H9 (cell line): ENCODE data around the gene PTCD2. TPM values are rescaled to one million over a fixed set of nuclear protein-coding genes. Genes with fewer than 3 reads are reported as not detected.

Source experiments
- DNase-seq: peaks from one replicate; pipeline ENCODE4 v3.0.0-alpha.2; 2017
- H2AFZ ChIP-seq: one replicate; pipeline ENCODE4 v1.6.1; 2013; ENCODE audit warnings: mild to moderate bottlenecking, low read length, control low read depth, moderate library complexity
- H2AK5ac ChIP-seq: 2 replicates; pipeline ENCODE4 v1.6.1; 2013; ENCODE audit warnings: low read length, control low read depth, mixed read lengths; ENCODE audit not compliant: insufficient read length
- H2BK120ac ChIP-seq: one replicate; pipeline ENCODE4 v1.6.1; 2013; ENCODE audit warnings: low read depth, mild to moderate bottlenecking, low read length, control low read depth, inconsistent platforms; ENCODE audit not compliant: poor library complexity, severe bottlenecking
- H2BK12ac ChIP-seq: 2 replicates; pipeline ENCODE4 v1.6.1; 2013; ENCODE audit warnings: low read length, control low read depth, mixed read lengths, low read depth; ENCODE audit not compliant: insufficient read length
- H2BK15ac ChIP-seq: 2 replicates; pipeline ENCODE4 v1.6.1; 2013; ENCODE audit warnings: low read depth, low read length, control low read depth
- H2BK20ac ChIP-seq: one replicate; pipeline ENCODE4 v1.6.1; 2013; ENCODE audit warnings: low read depth, mild to moderate bottlenecking, low read length, control low read depth, inconsistent platforms; ENCODE audit not compliant: poor library complexity, severe bottlenecking
- H2BK5ac ChIP-seq: 2 replicates; pipeline ENCODE4 v1.6.1; 2013; ENCODE audit warnings: low read length, control low read depth, mixed read lengths; ENCODE audit not compliant: insufficient read length
- H3K14ac ChIP-seq: 2 replicates; pipeline ENCODE4 v1.6.1; 2013; ENCODE audit warnings: low read length, control low read depth; ENCODE audit not compliant: insufficient read depth
- H3K18ac ChIP-seq: 2 replicates; pipeline ENCODE4 v1.6.1; 2013; ENCODE audit warnings: low read depth, mild to moderate bottlenecking, mixed read lengths, low read length, control low read depth; ENCODE audit not compliant: insufficient read length
- H3K23ac ChIP-seq: 2 replicates; pipeline ENCODE4 v1.6.1; 2013; ENCODE audit warnings: low read length, control low read depth, mixed read lengths, low read depth; ENCODE audit not compliant: insufficient read length
- H3K23me2 ChIP-seq: 2 replicates; pipeline ENCODE4 v1.6.1; 2013; ENCODE audit warnings: low read depth, mild to moderate bottlenecking, mixed read lengths, low read length, control low read depth; ENCODE audit not compliant: insufficient read length, poor library complexity, severe bottlenecking
- H3K27ac ChIP-seq: 2 replicates; pipeline ENCODE4 v1.5.1; 2013; ENCODE audit warnings: low read length, control low read depth, mixed read lengths, low read depth; ENCODE audit not compliant: insufficient read length
- H3K27me3 ChIP-seq: 2 replicates; pipeline ENCODE4 v1.6.1; 2013; ENCODE audit warnings: low read length, control low read depth, inconsistent platforms; ENCODE audit not compliant: insufficient read depth
- H3K4ac ChIP-seq: 2 replicates; pipeline ENCODE4 v1.6.1; 2013; ENCODE audit warnings: low read depth, mild to moderate bottlenecking, control low read depth, inconsistent platforms, low read length, moderate library complexity
- H3K4me1 ChIP-seq: 2 replicates; pipeline ENCODE4 v1.6.1; 2013; ENCODE audit warnings: low read length, control low read depth, inconsistent platforms; ENCODE audit not compliant: insufficient read depth
- H3K4me2 ChIP-seq: 2 replicates; pipeline ENCODE4 v1.6.1; 2013; ENCODE audit warnings: low read length, control low read depth, mixed read lengths; ENCODE audit not compliant: insufficient read length, insufficient read depth
- H3K56ac ChIP-seq: 2 replicates; pipeline ENCODE4 v1.6.1; 2013; ENCODE audit warnings: low read depth, mild to moderate bottlenecking, mixed read lengths, low read length, control low read depth; ENCODE audit not compliant: insufficient read length
- H3K79me1 ChIP-seq: 2 replicates; pipeline ENCODE4 v1.6.1; 2013; ENCODE audit warnings: low read depth, mild to moderate bottlenecking, moderate library complexity, low read length, control low read depth, inconsistent platforms; ENCODE audit not compliant: insufficient read depth, poor library complexity, severe bottlenecking
- H3K79me2 ChIP-seq: 2 replicates; pipeline ENCODE4 v1.6.1; 2013; ENCODE audit warnings: low read length, control low read depth, inconsistent platforms; ENCODE audit not compliant: insufficient read depth
- H3K9ac ChIP-seq: 2 replicates; pipeline ENCODE4 v1.6.1; 2013; ENCODE audit warnings: low read length, control low read depth, mixed read lengths; ENCODE audit not compliant: insufficient read length; ENCODE audit errors: extremely low read depth
- H3K9me3 ChIP-seq: one replicate; pipeline ENCODE4 v1.6.1; 2013; ENCODE audit warnings: low read depth, low read length, inconsistent platforms; ENCODE audit not compliant: control insufficient read depth
- H3T11ph ChIP-seq: one replicate; pipeline ENCODE4 v1.6.1; 2013; ENCODE audit warnings: mild to moderate bottlenecking, low read length, control low read depth, inconsistent platforms
- H4K20me1 ChIP-seq: one replicate; pipeline ENCODE4 v1.6.1; 2013; ENCODE audit not compliant: control insufficient read depth, insufficient read length, insufficient read depth
- H4K5ac ChIP-seq: 2 replicates; pipeline ENCODE4 v1.6.1; 2013; ENCODE audit warnings: low read depth, mild to moderate bottlenecking, mixed read lengths, low read length, control low read depth; ENCODE audit not compliant: insufficient read length
- H4K8ac ChIP-seq: replicated peaks from 2 replicates; pipeline ENCODE4 v1.6.1; 2013; ENCODE audit warnings: low read length, control low read depth, mixed read lengths, low read depth; ENCODE audit not compliant: insufficient read length
- H4K91ac ChIP-seq: 2 replicates; pipeline ENCODE4 v1.6.1; 2013; ENCODE audit warnings: low read depth, mild to moderate bottlenecking, moderate library complexity, mixed read lengths, low read length, control low read depth; ENCODE audit not compliant: insufficient read length
- H3K27ac Mint-ChIP-seq, 3 experiments: 2 replicates in 2 of 3; 3 replicates in 1 of 3; pipeline ENCODE4 v1.8.0; 2020 to 2021; ENCODE audit warnings: mixed read lengths in 3 of 3, mild to moderate bottlenecking in 1 of 3, moderate library complexity in 1 of 3
- H3K27me3 Mint-ChIP-seq: 2 replicates; pipeline ENCODE4 v1.8.0; 2021; ENCODE audit warnings: low read depth, mild to moderate bottlenecking, moderate library complexity, mixed read lengths
- H3K36me3 Mint-ChIP-seq, 3 experiments: 2 replicates in 2 of 3; 3 replicates in 1 of 3; pipeline ENCODE4 v1.8.0; 2020 to 2021; ENCODE audit warnings: low read depth in 3 of 3, mixed read lengths in 3 of 3; ENCODE audit not compliant: insufficient read depth in 1 of 3
- H3K4me1 Mint-ChIP-seq, 2 experiments: 2 replicates each; pipeline ENCODE4 v1.8.0; 2020; ENCODE audit warnings: mixed read lengths in 2 of 2
- H3K4me3 Mint-ChIP-seq, 2 experiments: 2 replicates in 1 of 2; 3 replicates in 1 of 2; pipeline ENCODE4 v1.8.0; 2020 to 2021; ENCODE audit warnings: mild to moderate bottlenecking in 2 of 2, mixed read lengths in 2 of 2, moderate library complexity in 1 of 2
- H3K9me3 Mint-ChIP-seq, 2 experiments: 2 replicates in 1 of 2; 3 replicates in 1 of 2; pipeline ENCODE4 v1.8.0; 2020; ENCODE audit warnings: mild to moderate bottlenecking in 2 of 2, mixed read lengths in 2 of 2, moderate library complexity in 1 of 2
- CTCF ChIP-seq: fragments of 200-600 bp; sonication (generic); conservative IDR thresholded peaks from 3 replicates; pipeline ENCODE4 v1.8.0; 2021; ENCODE audit warnings: antibody characterized with exemption, mild to moderate bottlenecking
- total RNA-seq: library from RNA; stranded (reverse); gene quantifications from 2 replicates; pipeline ENCODE4 v1.2.1, GENCODE V29; 2021

The PTCD2 gene
- total RNA-seq, 1 experiment from 2014 or later: 12.7 TPM

- Histone ChIP-seq H2BK5ac (no peak overlapping the region), H3K18ac (no peak overlapping the region), H2BK20ac (no peak overlapping the region), H3K23me2 (no peaks in the 10 kb centered on the region), H3K9me3 (no peaks in the 10 kb centered on the region), H3K79me1 (no peaks in the 10 kb centered on the region), H4K20me1 (no peaks in the 10 kb centered on the region), H3K27ac (no peak overlapping the region), H2BK120ac (no peak overlapping the region), H3K4ac (no peak overlapping the region), H3K56ac (no peak overlapping the region), H3K79me2 (no peaks in the 10 kb centered on the region), H2AK5ac (no peak overlapping the region), H3K27me3 (no peaks in the 10 kb centered on the region), H3K23ac (no peak overlapping the region), H3T11ph (no peak overlapping the region), H4K5ac (no peak overlapping the region), H3K4me2 (no peak overlapping the region), H3K4me1 (no peaks in the 10 kb centered on the region), H3K9ac (no peak overlapping the region), H3K14ac (no peak overlapping the region), H2AFZ (no peak overlapping the region), H2BK12ac (no peak overlapping the region), H4K8ac (no peak overlapping the region), H4K91ac (no peak overlapping the region), H2BK15ac (no peak overlapping the region)
- no peaks in the 10 kb centered on the region for H3K27me3 Mint-ChIP-seq
- no peak for TF ChIP-seq CTCF
- no peaks in the 10 kb centered on the region for H3K9me3 Mint-ChIP-seq
- no peak overlapping the region for H3K4me3 Mint-ChIP-seq
- H3K36me3 Mint-ChIP-seq: peaks cover 18 to 69% (median 61%) of the 10 kb centered on the region in 3 experiments
- no peak for DNase-seq
- H3K4me1 Mint-ChIP-seq: peaks cover 12 to 16% of the 10 kb centered on the region in 2 experiments
- H3K27ac Mint-ChIP-seq: no peak overlapping the region
Observed at GRCh38 chr5:72328172-72328571, 8.0 kb downstream of the PTCD2 start.
